HG03095 (cell line): ENCODE data around the gene SLC17A5.
"Not testable (repeated sequence)": the region's sequence is repeated elsewhere in the genome, so short reads cannot be mapped to it uniquely, and the experiment has no call there.

ENCODE experiments used
- ATAC-seq: cut with Tn5 transposase; IDR thresholded peaks from one replicate; pipeline ENCODE4 v1.9.1; 2021; ENCODE audit warnings: moderate library complexity; ENCODE audit not compliant: unreplicated experiment

The SLC17A5 gene

DNA sequence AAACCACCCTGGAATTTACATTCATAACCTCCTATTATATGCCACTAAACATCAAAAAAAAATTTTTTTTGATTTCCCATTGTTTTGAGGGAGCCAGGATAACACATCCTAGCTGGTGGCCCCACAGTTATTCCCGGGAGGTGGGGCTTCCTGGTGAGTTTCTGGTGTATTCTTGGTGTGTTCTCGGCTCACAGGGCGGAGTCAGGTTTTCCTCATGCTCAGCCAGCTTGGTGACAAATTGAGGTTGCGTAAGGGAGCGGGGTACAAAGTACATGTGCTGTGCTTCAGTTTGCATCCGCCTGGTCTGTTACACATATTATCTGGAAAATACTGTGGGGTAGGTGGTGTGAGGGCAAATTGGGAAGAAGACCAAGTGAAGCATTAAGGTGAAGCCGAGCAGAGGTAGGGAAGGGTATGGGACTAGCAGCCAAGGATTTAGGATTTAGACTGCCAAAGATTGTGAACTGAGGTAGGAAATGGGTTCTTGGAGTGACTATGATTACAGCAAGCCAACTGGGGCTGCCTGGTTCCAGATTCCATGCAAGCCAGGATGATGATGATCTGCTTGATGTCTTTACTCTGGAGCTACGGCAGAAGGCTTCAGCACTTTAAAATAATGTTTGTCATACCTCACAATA lies 86.7 kb downstream of the SLC17A5 start:
- ATAC-seq: no peak

DNA sequence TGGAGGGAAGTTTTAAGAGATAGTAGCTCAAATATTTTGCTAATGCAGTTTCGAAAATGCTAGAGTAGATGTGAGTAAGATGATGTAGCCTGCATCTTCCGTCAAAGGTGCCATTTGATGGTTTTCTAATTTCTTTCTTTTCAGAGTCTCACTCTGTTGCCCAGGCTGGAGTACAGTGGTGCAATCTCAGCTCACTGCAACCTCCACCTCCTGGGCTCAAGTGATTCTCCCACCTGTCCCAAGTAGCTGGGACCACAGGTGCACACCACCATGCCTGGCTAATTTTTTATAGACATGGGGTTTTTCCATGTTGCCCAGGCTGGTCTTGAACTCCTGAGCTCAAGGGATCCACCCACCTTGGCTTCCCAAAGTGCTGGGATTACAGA lies 87.3 kb downstream of the SLC17A5 start:
- ATAC-seq: not testable (repeated sequence)

DNA sequence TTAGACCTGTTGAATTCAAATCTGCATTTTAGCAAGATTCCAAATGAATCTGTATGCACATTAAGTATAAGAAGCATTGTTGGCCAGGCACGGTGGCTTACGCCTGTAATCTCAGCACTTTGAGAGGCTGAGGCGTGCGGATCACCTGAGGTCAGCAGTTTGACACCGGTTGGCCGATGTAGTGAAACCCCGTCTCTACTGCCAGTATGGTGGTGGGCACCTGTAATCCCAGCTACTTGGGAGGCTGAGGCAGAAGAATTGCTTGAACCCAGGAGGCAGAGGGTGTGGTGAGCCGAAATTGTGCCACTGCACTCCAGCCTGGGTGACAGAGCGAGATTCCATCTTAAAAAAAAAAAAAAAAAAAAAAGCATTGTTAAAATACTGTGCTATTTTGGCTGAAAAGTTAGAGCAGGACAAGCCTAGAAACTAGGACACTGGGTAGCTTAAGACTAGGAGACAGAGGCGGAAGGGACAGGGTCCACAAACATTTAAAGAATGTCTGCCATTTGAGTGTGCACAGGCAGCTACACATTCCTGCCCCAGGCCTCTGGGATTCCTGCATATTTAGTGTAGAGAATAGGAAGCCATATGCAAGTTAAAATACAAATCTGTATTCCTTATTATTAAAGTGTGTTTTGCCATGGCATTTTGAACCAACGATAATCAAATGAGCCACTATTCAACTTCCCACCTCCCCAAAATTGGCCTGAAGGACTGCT lies 87.9 kb downstream of the SLC17A5 start:
- ATAC-seq: no peak

DNA sequence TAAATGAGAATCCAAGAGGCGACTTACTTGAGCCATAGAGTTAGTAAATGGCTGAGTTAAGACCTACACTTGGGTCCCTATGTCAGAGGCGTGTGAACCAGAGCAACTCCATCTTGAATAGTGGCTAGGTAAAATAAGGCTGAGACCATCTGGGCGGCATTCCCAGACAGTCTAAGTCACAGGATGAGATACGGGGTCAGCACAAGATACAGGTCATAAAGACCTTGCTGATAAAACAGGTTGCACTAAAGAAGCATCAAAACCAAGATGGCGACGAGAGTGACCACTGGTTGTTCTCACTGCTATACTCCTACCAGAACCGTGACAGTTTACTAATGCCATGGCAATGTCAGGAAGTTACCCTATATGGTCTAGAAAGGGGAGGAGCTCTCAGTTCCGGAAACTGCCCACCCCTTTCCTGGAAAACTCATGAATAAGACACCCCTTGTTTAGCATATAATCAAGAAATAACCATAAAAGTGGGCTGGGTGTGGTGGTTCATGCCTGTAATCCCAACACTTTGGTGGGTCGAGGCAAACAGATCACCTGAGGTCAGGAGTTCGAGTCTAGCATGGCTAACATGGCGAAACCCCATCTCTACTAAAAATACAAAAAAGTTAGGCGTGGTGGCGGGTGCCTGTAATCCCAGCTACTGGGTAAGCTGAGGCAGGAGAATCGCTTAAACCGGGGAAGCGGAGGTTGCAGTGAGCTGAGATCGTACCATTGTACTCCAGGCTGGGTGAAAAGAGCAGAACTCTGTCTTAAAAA lies 89.0 kb downstream of the SLC17A5 start:
- no peak for ATAC-seq

DNA sequence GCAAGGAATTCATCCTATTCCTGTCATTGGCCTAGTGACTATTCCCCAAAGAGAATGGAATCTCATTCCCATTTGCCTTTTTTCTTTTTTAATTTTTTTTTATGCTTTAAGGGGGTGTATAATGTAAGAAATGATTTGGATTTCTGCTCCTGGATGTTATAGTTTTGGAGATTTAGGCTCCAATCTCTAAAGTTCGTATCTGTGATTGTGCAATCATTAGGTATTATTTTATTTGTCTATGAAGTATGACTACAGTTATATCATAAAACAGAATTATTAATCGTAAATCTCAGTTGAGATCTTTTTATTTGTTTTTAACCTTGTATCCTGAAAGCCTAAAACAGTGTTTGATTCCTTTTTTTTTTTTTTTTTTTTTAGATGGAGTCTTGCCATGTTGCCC lies 91.2 kb downstream of the SLC17A5 start:
- no peak for ATAC-seq

DNA sequence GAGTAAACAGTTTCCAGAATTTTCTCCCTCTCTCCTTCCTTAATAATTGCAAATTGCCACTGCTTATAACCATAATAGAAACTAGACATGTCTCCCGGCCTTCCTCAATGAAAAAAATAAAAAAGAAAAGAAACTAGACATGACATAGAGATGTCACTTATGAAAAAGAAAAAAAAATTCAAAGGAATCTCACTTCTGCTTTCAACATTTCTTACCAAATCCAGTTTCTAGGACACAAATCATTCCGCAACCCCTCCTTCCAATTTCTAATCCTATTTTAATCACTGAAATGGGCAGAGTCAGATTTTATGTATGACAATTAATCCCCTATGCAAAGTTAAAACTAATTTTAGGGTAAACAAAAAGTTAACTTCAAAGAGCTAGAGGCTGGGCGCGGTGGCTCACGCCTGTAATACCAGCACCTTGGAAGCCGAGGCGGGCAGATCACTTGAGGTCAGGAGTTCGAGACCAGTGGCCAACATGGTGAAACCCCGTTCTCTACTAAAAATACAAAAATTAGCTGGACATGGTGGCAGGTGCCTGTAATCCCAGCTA lies 92.9 kb downstream of the SLC17A5 start:
- ATAC-seq: peak; percentile 72

DNA sequence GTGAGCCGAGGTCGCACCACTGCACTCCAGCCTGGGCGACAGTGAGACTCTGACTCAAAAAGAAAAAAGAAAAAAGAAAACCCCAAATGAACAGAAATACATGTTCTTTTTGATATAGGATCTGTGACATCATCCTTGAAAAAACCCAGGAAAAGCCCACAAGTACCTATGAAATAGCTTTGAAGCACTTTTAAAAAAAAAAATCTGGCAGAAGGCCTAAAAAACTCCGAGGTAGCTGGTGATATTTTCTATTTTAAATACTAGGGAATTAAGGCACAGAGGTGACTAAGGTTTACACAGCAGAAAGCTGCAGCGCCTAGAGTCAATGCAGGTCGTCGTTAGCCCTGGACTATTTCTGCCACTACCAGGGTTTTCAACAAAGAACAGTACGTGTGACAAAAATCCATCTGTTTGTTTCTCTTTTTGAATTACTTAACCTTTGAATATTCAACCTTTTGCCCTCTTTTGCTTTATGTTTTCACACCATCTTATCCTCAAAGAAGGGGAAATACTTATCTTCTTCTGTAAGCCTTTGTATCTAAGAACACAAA lies 93.5 kb downstream of the SLC17A5 start:
- ATAC-seq: peak; percentile 26

DNA sequence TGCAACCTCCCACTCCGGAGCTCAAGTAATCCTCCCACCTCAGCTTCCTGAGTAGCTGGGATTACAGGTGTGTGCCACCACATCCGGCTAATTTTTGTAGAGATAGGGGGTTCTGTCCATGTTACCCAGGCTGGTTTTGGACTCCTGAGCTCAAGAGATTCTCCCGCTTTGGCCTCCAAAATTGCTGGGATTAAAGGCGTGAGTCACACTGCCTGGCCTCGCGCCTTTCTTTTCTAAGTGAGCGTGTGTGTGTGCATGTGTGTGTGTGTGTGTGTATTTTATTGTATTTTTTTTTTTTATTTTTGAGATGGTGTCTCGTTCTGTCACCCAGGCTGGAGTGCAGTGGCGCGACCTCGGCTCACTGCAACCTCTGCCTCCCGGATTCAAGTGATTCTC lies 94.4 kb downstream of the SLC17A5 start:
- not testable (repeated sequence) for ATAC-seq

DNA sequence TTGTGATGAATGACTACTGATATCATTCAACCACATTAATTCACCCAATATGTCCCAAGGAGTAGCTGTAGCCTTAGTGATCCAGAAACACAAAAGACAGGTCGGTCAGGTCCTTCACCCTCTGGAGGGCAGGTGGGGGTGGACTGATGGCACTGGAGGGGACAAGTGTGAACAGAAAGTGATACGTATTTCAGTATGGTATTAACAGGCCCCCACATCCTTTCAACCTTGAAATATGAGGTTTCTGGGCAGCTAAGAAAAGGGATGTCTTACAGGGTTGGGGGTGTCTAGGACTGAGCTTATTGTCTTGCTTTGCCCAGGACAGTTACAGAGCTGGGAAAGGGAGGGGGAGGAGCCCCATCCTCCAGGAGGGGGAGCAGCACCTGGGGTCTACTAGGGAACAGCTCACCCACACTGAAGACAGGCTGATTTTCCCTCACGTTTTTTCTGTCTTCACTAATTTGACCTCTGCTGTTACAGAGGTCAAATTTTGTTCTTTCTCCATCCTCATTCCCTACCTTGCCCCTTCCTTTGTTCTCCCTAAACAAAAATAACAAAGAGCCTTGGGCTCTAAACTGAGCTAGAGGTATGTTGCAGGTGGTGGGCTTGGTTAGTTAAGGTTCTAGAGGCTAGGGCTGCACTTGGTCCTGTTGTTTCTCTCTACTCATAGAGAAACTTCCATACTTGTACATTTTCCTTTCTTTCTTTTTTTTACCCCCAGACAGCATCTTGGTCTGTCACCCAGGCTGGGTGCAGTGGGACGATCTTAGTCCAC lies 95.0 kb downstream of the SLC17A5 start:
- ATAC-seq: no peak

DNA sequence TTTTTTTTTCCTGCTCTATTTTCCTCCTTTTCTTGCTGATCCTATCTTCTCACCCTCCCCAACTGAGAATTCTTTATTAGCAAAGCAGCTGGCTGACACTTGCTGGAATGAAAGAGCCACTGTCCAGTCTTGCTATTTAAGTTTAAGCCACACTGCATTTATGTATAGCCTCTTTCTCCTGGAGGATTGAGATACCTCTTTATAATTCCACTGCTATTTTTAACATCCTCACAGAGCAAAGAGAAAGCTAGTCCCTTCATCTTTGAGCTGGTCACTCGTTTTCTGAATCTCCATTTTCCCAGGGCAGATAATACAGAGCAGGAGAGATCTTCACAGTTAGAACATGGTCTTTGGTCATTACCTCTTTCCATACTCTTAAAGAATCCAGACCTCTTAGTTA lies 97.0 kb downstream of the SLC17A5 start:
- ATAC-seq: no peak

DNA sequence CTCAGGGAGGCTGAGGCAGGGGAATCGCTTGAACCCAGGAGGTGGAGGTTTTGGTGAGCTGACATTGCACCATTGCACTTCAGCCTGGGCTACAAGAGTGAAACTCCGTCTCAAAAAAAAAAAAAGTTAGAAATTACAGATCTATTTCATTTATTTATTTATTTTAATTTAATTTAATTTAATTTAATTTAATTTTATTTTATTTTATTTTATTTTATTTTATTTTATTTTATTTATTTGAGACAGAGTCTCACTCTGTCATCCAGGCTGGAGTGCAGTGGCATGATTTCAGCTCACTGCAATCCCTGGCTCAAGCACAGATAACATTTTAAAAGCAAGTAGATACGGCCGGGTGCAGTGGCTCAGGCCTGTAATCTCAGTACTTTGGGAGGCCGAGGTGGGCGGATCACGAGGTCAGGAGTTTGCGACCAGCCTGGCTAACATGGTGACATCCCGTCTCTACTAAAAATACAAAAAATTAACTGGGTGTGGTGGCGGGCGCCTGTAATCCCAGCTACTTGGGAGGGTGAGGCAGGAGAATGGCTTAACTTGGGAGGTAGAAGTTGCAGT lies 98.3 kb downstream of the SLC17A5 start:
- ATAC-seq: not testable (repeated sequence)

DNA sequence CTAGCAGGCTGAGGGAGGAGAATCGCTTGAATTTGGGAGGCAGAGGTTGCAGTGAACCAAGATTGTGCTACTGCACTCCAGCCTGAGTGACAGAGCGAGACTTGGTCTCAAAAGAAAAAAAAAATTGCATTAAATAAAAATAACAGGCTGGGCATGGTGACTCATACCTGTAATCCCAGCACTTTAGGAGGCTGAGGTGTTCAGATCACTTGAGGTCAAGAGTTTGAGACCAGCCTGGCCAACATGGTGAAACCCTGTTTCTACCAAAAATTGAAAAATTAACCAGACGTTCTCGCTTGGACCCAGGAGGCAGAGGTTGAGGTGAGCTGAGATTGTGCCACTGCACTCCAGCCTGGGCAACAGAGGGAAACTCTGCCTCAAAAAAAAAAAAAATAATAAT lies 102.7 kb downstream of the SLC17A5 start:
- ATAC-seq: not testable (repeated sequence)

DNA sequence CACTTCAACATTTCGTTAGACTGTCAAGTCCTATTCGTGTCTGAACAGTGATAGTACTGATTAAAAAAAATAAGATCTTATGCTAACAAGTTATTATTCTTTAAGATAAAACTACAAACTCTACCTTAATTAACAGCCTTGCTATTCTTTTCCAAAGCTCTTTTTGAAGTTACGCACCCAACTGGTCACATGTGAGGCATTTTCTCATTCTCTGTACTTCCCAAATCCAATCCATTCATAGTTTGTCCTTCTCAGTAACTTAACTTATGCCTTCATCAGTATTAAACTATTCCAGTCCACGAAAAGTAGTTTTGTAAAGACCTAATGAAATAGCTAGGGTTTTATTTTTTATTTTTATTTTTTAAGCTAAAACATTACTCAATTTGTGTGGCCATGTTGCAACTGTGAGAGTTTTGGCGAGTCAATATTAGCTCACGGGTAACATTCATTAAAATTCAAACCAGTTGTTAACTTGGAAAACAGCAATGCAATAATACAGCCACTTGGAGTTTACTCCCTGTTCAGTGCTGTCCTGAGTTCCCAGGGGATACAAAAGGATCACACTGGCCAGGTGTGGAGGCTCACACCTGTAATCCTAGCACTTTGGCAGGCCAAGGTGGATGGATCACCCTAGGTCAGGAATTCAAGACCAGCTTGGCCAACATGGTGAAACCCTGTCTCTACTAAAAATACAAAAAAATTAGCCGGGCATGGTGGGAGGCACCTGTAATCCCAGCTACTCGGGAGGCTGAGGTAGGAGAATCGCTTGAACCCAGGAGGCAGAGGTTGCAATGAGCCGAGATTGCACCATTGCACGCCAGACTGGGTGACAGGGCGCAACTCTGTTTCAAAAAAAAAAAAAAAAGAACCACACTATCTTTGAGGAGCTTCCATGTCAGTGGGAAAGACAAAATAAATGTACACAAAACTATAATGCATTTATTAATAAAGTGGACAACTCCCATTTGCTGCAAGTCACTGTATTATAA lies 105.0 kb downstream of the SLC17A5 start:
- no peak for ATAC-seq

DNA sequence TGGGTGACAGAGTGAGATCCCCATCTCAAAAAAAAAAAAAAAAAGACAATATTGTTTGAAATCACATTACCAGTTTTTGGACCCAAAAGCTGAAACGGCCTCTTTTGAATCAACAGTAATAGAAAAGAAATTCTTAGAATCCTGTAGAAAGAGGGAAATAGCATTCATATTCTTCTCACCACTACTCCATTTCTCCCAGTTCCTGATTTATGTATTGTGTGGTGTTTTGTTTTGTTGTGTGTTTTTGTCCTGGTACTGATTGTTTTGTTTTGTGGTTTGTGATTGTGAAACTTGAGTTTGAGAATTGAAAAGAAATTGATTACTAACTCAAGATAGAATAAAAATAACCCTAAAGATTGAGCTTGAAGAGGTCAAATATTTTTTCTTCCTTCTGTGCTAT lies 106.8 kb downstream of the SLC17A5 start:
- no peak for ATAC-seq
